AG04449 (cell line): ENCODE results near the gene PPFIBP1.

Experiments used
- CTCF ChIA-PET: fragments of 350-600 bp; formaldehyde crosslinking; extraction: SDS; loops from one replicate; lab custom pipeline; 2021; ENCODE audit warnings: antibody characterized with exemption; lab: Yijun Ruan, JAX
- POLR2A ChIA-PET: fragments of 400-600, 350-600 bp; formaldehyde crosslinking; extraction: SDS; loops from one replicate; lab custom pipeline; 2020; ENCODE audit warnings: antibody characterized with exemption, inconsistent platforms; lab: Yijun Ruan, JAX
- DNase-seq: peaks from one replicate; pipeline ENCODE4 v3.0.0-alpha.2; 2010; ENCODE audit warnings: low read depth, low spot score
- H3K4me3 ChIP-seq: 2 replicates; pipeline ENCODE4 v1.5.1; 2011; ENCODE audit warnings: low read depth, mild to moderate bottlenecking, control low read depth, low read length
- CTCF ChIP-seq: IDR thresholded peaks from one replicate; pipeline ENCODE4 v1.5.1; 2011; ENCODE audit warnings: mild to moderate bottlenecking, moderate library complexity, low read length, control low read depth, inconsistent platforms; ENCODE audit not compliant: insufficient read depth; ENCODE audit errors: missing control alignments

The PPFIBP1 gene

DNA sequence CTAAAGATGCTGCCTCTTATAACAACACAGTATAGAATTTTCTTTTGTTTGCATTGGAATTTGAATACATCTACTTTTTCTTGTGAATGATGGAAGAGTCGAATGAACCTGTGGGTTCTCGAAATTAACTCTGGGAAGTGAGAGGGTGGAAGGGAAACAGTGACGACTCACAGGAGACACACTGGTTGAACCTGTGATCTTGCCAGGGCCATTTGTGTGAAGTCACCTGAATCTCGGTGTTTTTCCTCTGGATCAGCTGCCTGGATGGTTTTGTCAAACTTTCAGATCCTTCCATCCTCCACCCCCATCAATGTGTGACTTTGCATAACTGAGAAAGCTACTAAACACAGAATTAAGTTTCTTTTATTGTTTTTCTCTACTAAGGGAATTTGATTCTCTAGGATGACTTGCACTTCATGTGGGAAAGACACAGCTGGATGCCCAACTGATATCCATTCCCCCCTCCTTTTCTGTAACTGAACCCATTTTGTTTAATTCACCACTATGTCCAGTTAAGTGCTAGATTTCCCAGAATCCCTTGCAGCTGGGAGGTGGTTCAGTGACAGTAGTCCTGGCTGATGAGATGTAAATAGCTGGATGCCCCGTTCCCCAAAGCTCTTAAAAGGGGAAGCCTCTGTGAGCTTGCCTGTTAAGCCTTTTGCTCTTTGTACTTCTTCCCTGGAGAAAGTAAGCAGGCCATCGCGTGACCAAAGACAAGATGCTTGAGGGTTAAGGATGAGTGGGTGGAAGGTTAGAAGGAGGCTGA is 6.3 kb downstream of the PPFIBP1 start:
- no peak for DNase-seq
- ChIA-PET CTCF (interaction anchor here (1.2 to 1.7 kb wide), 4 partner anchors 11 to 122 kb away, joined by 3 to 4 read pairs (median 4); no protein-coding TSS in a partner anchor), POLR2A (no interaction called here)
- no peak for TF ChIP-seq CTCF
- H3K4me3 ChIP-seq: no peak overlapping the region

DNA sequence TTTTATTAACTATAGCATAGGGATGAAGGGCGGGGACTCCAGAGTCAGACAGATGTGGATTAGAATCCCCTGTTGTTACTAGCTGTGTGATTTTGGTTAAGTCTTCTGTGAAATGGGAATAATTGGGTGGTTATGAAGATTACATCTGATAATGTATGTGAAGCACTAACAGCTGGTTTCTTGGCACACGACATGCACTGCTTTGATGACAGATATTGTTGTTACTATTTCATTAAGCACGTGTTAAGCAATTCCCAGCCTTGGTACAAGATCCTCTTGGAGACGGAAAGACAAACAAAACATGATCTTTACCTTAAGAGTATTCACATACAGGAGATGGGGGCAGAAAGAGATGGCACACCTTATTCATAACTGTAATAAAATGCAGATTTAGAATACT is 7.9 kb downstream of the PPFIBP1 start:
- no peak overlapping the region for H3K4me3 ChIP-seq
- no peak for DNase-seq
- POLR2A ChIA-PET: no interaction called here
- CTCF ChIA-PET: interaction anchor here (1.0 to 1.7 kb wide), 6 partner anchors 9 to 121 kb away, joined by 3 to 4 read pairs (median 4); no protein-coding TSS in a partner anchor
- no peak for TF ChIP-seq CTCF

- TF ChIP-seq CTCF: no peak
- no peak overlapping the region for H3K4me3 ChIP-seq
- POLR2A ChIA-PET: no interaction called here
- no peak for DNase-seq
- CTCF ChIA-PET: interaction anchor here (1.1 to 1.3 kb wide), 2 partner anchors 10 to 26 kb away, joined by 3 to 4 read pairs; partner anchors contain the start of gene PPFIBP1
Measured at GRCh38 chr12:27534060-27534764, 10.2 kb downstream of the PPFIBP1 start.

DNA sequence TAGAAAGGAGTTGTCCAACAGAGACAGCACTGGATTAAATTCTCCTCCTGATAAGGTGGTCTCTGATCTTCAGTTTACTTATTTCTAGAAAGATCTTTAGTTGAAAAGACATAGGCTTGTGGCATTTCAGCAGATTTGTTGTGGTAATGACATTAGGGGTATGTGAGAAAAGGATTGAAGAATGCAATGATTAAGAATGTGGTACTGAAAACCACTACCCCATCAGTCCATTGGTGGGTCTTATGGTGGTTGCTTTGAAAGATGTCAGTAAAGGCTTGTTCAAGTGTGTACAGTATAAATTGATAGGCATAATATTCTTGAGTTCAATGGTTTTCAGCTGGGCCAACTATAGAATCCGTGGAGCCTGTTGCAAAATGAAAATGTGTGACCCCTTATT is 10.8 kb downstream of the PPFIBP1 start:
- DNase-seq: no peak
- CTCF ChIA-PET: interaction anchor here (1.1 to 1.3 kb wide), 2 partner anchors 10 to 26 kb away, joined by 3 to 4 read pairs; partner anchors contain the start of gene PPFIBP1
- TF ChIP-seq CTCF: no peak
- no peak overlapping the region for H3K4me3 ChIP-seq
- POLR2A ChIA-PET: no interaction called here

- no peak overlapping the region for H3K4me3 ChIP-seq
- POLR2A ChIA-PET: no interaction called here
- no peak for DNase-seq
- CTCF ChIA-PET: interaction anchor here (1.1 to 1.3 kb wide), 2 partner anchors 11 to 25 kb away, joined by 3 to 4 read pairs; partner anchors contain the start of gene PPFIBP1
- no peak for TF ChIP-seq CTCF
Measured at GRCh38 chr12:27535318-27535717, 11.3 kb downstream of the PPFIBP1 start.
